NB4 (cell line): Measurements from ENCODE around the gene SNRK.
"Not testable (repeated sequence)": the region's sequence is repeated elsewhere in the genome, so short reads cannot be mapped to it uniquely, and the experiment has no call there.

ENCODE experiments used
- CTCF ChIP-seq: IDR thresholded peaks from one replicate; pipeline ENCODE4 v1.5.1; 2012; ENCODE audit warnings: low read depth, low read length
- POLR2A ChIP-seq: IDR thresholded peaks from 2 replicates; pipeline ENCODE4 v1.6.1; 2011; ENCODE audit warnings: mild to moderate bottlenecking; ENCODE audit not compliant: insufficient read length; ENCODE audit errors: extremely low read depth

GRCh38 chr3:43356033-43356432 lies 69.7 kb downstream of the SNRK start:
- not testable (repeated sequence) for TF ChIP-seq CTCF, POLR2A
